NB4 (cell line): Measurements from ENCODE around the gene FSTL4.

Experiments
- MYC ChIP-seq: IDR thresholded peaks from 2 replicates; pipeline ENCODE4 v1.6.1; 2011; ENCODE audit warnings: low read depth, low read length
- POLR2A ChIP-seq: IDR thresholded peaks from 2 replicates; pipeline ENCODE4 v1.6.1; 2011; ENCODE audit warnings: mild to moderate bottlenecking; ENCODE audit not compliant: insufficient read length; ENCODE audit errors: extremely low read depth
- TF ChIP-seq, protein P1 (sequence below): IDR thresholded peaks from one replicate; pipeline ENCODE4 v1.5.1; 2012; ENCODE audit warnings: low read depth, low read length
- TF ChIP-seq, protein P2 (sequence below): IDR thresholded peaks from 2 replicates; pipeline ENCODE4 v1.6.1; 2011; ENCODE audit warnings: low read depth, low read length

DNA sequence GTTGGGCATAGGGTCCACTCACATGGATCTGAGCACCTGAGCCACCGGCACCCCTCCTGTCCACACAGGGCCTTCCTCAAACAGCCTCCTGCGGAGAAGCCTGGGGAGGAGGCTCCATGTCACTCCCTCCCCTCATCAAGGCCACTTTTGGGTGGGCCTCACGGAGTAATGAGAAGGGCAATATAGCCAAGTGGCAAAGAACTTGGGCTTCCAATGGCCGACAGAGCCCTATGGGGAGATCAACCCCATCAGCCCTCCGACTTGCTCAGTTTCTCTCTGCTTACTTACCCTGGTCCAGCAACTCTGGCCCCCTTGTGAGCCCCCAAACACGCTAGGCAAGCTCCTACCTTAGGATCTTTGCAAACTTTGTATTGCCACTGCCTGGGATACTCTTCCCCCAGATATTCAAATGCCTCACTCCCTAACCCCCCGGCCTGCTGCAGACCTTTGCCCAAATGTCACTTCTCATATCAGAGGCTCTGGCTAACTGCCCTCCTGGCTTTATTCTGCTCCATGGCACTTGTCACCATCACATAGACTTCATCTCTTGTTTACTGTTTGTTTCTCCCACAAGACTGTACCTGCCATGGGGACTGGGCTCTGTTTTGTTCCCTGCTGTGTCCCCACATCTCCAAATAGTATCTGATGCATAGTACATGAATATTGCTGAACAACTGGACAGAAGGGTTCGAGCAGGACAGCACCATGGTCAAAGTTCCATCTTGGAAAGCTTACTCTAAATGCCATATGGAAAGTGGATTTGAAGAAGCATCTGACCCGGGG is 220.8 kb downstream of the FSTL4 start:
- TF ChIP-seq, protein P1, sequence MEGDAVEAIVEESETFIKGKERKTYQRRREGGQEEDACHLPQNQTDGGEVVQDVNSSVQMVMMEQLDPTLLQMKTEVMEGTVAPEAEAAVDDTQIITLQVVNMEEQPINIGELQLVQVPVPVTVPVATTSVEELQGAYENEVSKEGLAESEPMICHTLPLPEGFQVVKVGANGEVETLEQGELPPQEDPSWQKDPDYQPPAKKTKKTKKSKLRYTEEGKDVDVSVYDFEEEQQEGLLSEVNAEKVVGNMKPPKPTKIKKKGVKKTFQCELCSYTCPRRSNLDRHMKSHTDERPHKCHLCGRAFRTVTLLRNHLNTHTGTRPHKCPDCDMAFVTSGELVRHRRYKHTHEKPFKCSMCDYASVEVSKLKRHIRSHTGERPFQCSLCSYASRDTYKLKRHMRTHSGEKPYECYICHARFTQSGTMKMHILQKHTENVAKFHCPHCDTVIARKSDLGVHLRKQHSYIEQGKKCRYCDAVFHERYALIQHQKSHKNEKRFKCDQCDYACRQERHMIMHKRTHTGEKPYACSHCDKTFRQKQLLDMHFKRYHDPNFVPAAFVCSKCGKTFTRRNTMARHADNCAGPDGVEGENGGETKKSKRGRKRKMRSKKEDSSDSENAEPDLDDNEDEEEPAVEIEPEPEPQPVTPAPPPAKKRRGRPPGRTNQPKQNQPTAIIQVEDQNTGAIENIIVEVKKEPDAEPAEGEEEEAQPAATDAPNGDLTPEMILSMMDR, result no peak
- no peak for TF ChIP-seq POLR2A
- TF ChIP-seq, protein P2, sequence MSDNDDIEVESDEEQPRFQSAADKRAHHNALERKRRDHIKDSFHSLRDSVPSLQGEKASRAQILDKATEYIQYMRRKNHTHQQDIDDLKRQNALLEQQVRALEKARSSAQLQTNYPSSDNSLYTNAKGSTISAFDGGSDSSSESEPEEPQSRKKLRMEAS, result no peak
- TF ChIP-seq MYC, result no peak
